Activated CD4-positive, alpha-beta T cell treated with anti-CD3 and anti-CD28 coated beads, Interleukin-10, Interleukin-2, amounts not matched to agents 100 ng/mL and 50 ng/mL, durations not matched to agents 16 hours and 8 hours (primary cell): ENCODE measurements around the gene CD48.

Experiments used
- DNase-seq: peaks from one replicate; pipeline ENCODE4 v3.0.0-alpha.2; 2020

Gene CD48

GRCh38 chr1:160630523-160631451, 80.8 kb downstream of the CD48 start:
- DNase-seq = no peak

- DNase-seq = peak; percentile 74
Measured at GRCh38 chr1:160629286-160630210, 82.1 kb downstream of the CD48 start.

GRCh38 chr1:160628799-160629263, 82.8 kb downstream of the CD48 start:
- peak; percentile 62 for DNase-seq
